HepG2 (cell line): Measurements from ENCODE around the gene MAML1. TPM values are rescaled to one million over a fixed set of nuclear protein-coding genes. Genes with fewer than 3 reads are reported as not detected.

Source experiments
- ELF3 ChIP-seq: IDR thresholded peaks from 2 replicates; pipeline ENCODE4 v1.6.1; 2016; ENCODE audit warnings: missing genetic modification reagents, missing compliant biosample characterization
- HMG20B ChIP-seq: conservative IDR thresholded peaks from 2 replicates; pipeline ENCODE4 v1.6.1; 2016; ENCODE audit warnings: missing genetic modification reagents, missing compliant biosample characterization
- NFIB ChIP-seq: sonication (generic); formaldehyde crosslinking; IDR thresholded peaks from 2 replicates; pipeline ENCODE4 v1.9.0; 2021; ENCODE audit warnings: missing genetic modification reagents, mild to moderate bottlenecking, borderline replicate concordance
- NR2F1 ChIP-seq, 2 experiments: fragments of 450-650 bp in 1 of 2; formaldehyde crosslinking in 1 of 2; IDR thresholded peaks; 2 replicates each; pipeline versions ENCODE4 v1.5.0 to v1.6.1; 2016 to 2020; ENCODE audit warnings: mild to moderate bottlenecking in 1 of 2, missing compliant biosample characterization in 1 of 2, missing genetic modification reagents in 1 of 2, moderate library complexity in 1 of 2
- PTBP1 ChIP-seq: fragments of 200-400 bp; formaldehyde crosslinking; IDR thresholded peaks from 2 replicates; pipeline ENCODE4 v1.6.1; 2018; ENCODE audit warnings: low read length, low read depth; ENCODE audit not compliant: poor library complexity, severe bottlenecking
- REL ChIP-seq: sonication (generic); formaldehyde crosslinking; conservative IDR thresholded peaks from 2 replicates; pipeline ENCODE4 v1.8.0; 2022; ENCODE audit warnings: mild to moderate bottlenecking, missing genetic modification reagents, moderate library complexity
- SMARCE1 ChIP-seq: fragments of 450-650 bp; IDR thresholded peaks from 2 replicates; pipeline ENCODE4 v1.6.1; 2017; ENCODE audit warnings: borderline replicate concordance
- SOX6 ChIP-seq, 2 experiments: fragments of 450-650 bp in 1 of 2; sonication (generic) in 1 of 2; formaldehyde crosslinking in 1 of 2; IDR thresholded peaks; 2 replicates each; pipeline versions ENCODE4 v1.4.0 to v1.6.1; 2017 to 2020; ENCODE audit warnings: antibody characterized with exemption in 1 of 2, mild to moderate bottlenecking in 1 of 2, missing genetic modification reagents in 1 of 2
- SP1 ChIP-seq, 2 experiments: fragments of 450-650 bp in 1 of 2; sonication (generic) in 1 of 2; formaldehyde crosslinking in 1 of 2; IDR thresholded peaks; 2 replicates each; pipeline versions ENCODE4 v1.4.0 to v1.6.1; 2016 to 2020; ENCODE audit warnings: missing genetic modification reagents in 1 of 2
- TBX3 ChIP-seq: fragments of 450-650 bp; IDR thresholded peaks from 2 replicates; pipeline ENCODE4 v1.6.1; 2017; ENCODE audit warnings: antibody characterized with exemption, mild to moderate bottlenecking, inconsistent platforms, borderline replicate concordance
- polyA plus RNA-seq, 8 experiments: library from polyadenylated mRNA; depleted of rRNA in 3 of 8; stranded (reverse) in 7 of 8; unstranded in 1 of 8; fragments of >200 nt; fragmentation: Illumina TruSeq in 4 of 8; extraction: Trizol in 4 of 8; gene quantifications; 2 replicates each; pipeline versions ENCODE4 v1.2.1 to v1.2.3, GENCODE V29; 2011 to 2016; ENCODE audit warnings: low read depth in 4 of 8, missing spikeins in 1 of 8, mixed read lengths in 1 of 8; ENCODE audit not compliant: insufficient read depth in 1 of 8
- total RNA-seq, 5 experiments: library from RNA; depleted of rRNA; stranded (reverse); fragments of >200 nt; fragmentation: Illumina TruSeq; extraction: Trizol; gene quantifications; 2 replicates each; pipeline ENCODE4 v1.2.3, GENCODE V29; 2016; ENCODE audit warnings: low read depth in 1 of 5
- TF ChIP-seq, protein P1 (sequence below): sonication (generic); formaldehyde crosslinking; conservative IDR thresholded peaks from 2 replicates; pipeline ENCODE4 v1.5.0; 2020; ENCODE audit warnings: missing genetic modification reagents
- TF ChIP-seq, protein P2 (sequence below): sonication (generic); formaldehyde crosslinking; IDR thresholded peaks from 2 replicates; pipeline ENCODE4 v1.5.0; 2020; ENCODE audit warnings: missing genetic modification reagents, mild to moderate bottlenecking, borderline replicate concordance
- TF ChIP-seq, protein P3 (sequence below): sonication (generic); formaldehyde crosslinking; IDR thresholded peaks from 2 replicates; pipeline ENCODE4 v1.5.0; 2020; ENCODE audit warnings: mild to moderate bottlenecking, missing genetic modification reagents, borderline replicate concordance
- TF ChIP-seq, protein P4 (sequence below): sonication (generic); formaldehyde crosslinking; IDR thresholded peaks from 2 replicates; pipeline ENCODE4 v1.4.0; 2020; ENCODE audit warnings: missing genetic modification reagents

MAML1 gene
- total and polyA plus RNA-seq, 2 of the 13 experiments (the other 11 are each of a cell fraction or from before 2014, with no cell fraction given) = 10.0 to 10.8 TPM

GRCh38 chr5:179732412-179732917 is at the start of gene MAML1 (continued):
- TF ChIP-seq, protein P1, sequence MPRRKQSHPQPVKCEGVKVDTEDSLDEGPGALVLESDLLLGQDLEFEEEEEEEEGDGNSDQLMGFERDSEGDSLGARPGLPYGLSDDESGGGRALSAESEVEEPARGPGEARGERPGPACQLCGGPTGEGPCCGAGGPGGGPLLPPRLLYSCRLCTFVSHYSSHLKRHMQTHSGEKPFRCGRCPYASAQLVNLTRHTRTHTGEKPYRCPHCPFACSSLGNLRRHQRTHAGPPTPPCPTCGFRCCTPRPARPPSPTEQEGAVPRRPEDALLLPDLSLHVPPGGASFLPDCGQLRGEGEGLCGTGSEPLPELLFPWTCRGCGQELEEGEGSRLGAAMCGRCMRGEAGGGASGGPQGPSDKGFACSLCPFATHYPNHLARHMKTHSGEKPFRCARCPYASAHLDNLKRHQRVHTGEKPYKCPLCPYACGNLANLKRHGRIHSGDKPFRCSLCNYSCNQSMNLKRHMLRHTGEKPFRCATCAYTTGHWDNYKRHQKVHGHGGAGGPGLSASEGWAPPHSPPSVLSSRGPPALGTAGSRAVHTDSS (CRISPR knock-in tag) = no peak
- TF ChIP-seq ELF3 (CRISPR knock-in tag) = peak; percentile 51
- TF ChIP-seq SP1 (IDR thresholded peaks at IDR 0.05) = no peak
- peak; percentile 84 for TF ChIP-seq SP1 (CRISPR knock-in tag; IDR thresholded peaks at IDR 0.05)
- TF ChIP-seq TBX3 = no peak
- TF ChIP-seq SMARCE1 = no peak
- TF ChIP-seq, protein P2, sequence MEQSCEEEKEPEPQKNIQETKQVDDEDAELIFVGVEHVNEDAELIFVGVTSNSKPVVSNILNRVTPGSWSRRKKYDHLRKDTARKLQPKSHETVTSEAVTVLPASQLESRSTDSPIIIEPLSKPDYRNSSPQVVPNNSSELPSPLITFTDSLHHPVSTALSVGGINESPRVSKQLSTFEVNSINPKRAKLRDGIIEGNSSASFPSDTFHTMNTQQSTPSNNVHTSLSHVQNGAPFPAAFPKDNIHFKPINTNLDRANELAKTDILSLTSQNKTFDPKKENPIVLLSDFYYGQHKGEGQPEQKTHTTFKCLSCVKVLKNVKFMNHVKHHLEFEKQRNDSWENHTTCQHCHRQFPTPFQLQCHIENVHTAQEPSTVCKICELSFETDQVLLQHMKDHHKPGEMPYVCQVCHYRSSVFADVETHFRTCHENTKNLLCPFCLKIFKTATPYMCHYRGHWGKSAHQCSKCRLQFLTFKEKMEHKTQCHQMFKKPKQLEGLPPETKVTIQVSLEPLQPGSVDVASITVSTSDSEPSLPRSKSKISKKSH (CRISPR knock-in tag) = 0 out of 2 replicates have a peak, but pooled peaks have one; percentile 55
- TF ChIP-seq, protein P3, sequence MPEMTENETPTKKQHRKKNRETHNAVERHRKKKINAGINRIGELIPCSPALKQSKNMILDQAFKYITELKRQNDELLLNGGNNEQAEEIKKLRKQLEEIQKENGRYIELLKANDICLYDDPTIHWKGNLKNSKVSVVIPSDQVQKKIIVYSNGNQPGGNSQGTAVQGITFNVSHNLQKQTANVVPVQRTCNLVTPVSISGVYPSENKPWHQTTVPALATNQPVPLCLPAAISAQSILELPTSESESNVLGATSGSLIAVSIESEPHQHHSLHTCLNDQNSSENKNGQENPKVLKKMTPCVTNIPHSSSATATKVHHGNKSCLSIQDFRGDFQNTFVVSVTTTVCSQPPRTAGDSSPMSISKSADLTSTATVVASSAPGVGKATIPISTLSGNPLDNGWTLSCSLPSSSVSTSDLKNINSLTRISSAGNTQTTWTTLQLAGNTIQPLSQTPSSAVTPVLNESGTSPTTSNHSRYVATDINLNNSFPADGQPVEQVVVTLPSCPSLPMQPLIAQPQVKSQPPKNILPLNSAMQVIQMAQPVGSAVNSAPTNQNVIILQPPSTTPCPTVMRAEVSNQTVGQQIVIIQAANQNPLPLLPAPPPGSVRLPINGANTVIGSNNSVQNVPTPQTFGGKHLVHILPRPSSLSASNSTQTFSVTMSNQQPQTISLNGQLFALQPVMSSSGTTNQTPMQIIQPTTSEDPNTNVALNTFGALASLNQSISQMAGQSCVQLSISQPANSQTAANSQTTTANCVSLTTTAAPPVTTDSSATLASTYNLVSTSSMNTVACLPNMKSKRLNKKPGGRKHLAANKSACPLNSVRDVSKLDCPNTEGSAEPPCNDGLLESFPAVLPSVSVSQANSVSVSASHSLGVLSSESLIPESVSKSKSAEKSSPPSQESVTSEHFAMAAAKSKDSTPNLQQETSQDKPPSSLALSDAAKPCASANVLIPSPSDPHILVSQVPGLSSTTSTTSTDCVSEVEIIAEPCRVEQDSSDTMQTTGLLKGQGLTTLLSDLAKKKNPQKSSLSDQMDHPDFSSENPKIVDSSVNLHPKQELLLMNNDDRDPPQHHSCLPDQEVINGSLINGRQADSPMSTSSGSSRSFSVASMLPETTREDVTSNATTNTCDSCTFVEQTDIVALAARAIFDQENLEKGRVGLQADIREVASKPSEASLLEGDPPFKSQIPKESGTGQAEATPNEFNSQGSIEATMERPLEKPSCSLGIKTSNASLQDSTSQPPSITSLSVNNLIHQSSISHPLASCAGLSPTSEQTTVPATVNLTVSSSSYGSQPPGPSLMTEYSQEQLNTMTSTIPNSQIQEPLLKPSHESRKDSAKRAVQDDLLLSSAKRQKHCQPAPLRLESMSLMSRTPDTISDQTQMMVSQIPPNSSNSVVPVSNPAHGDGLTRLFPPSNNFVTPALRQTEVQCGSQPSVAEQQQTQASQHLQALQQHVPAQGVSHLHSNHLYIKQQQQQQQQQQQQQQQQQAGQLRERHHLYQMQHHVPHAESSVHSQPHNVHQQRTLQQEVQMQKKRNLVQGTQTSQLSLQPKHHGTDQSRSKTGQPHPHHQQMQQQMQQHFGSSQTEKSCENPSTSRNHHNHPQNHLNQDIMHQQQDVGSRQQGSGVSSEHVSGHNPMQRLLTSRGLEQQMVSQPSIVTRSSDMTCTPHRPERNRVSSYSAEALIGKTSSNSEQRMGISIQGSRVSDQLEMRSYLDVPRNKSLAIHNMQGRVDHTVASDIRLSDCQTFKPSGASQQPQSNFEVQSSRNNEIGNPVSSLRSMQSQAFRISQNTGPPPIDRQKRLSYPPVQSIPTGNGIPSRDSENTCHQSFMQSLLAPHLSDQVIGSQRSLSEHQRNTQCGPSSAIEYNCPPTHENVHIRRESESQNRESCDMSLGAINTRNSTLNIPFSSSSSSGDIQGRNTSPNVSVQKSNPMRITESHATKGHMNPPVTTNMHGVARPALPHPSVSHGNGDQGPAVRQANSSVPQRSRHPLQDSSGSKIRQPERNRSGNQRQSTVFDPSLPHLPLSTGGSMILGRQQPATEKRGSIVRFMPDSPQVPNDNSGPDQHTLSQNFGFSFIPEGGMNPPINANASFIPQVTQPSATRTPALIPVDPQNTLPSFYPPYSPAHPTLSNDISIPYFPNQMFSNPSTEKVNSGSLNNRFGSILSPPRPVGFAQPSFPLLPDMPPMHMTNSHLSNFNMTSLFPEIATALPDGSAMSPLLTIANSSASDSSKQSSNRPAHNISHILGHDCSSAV (CRISPR knock-in tag) = no peak
- TF ChIP-seq SOX6 (IDR thresholded peaks at IDR 0.05) = no peak
- TF ChIP-seq SOX6 (CRISPR knock-in tag; IDR thresholded peaks at IDR 0.05) = peak; percentile 47; the same call in 1 of the 2 replicates
- no peak for TF ChIP-seq NFIB (CRISPR knock-in tag)
- TF ChIP-seq REL (CRISPR knock-in tag) = no peak
- TF ChIP-seq PTBP1 = peak; percentile 30
- TF ChIP-seq NR2F1 (CRISPR knock-in tag; IDR thresholded peaks at IDR 0.05) = no peak
- TF ChIP-seq HMG20B (CRISPR knock-in tag) = no peak
- TF ChIP-seq, protein P4, sequence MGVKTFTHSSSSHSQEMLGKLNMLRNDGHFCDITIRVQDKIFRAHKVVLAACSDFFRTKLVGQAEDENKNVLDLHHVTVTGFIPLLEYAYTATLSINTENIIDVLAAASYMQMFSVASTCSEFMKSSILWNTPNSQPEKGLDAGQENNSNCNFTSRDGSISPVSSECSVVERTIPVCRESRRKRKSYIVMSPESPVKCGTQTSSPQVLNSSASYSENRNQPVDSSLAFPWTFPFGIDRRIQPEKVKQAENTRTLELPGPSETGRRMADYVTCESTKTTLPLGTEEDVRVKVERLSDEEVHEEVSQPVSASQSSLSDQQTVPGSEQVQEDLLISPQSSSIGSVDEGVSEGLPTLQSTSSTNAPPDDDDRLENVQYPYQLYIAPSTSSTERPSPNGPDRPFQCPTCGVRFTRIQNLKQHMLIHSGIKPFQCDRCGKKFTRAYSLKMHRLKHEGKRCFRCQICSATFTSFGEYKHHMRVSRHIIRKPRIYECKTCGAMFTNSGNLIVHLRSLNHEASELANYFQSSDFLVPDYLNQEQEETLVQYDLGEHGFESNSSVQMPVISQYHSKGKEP (CRISPR knock-in tag) = no peak
